ENCODE data around the gene ABCG2.

ABCG2 gene

GRCh38 chr4:88062843-88063242, 95.6 kb downstream of the ABCG2 start:
- no peak for DNase-seq

GRCh38 chr4:88062311-88062710, 96.1 kb downstream of the ABCG2 start:
- no peak for DNase-seq

DNA sequence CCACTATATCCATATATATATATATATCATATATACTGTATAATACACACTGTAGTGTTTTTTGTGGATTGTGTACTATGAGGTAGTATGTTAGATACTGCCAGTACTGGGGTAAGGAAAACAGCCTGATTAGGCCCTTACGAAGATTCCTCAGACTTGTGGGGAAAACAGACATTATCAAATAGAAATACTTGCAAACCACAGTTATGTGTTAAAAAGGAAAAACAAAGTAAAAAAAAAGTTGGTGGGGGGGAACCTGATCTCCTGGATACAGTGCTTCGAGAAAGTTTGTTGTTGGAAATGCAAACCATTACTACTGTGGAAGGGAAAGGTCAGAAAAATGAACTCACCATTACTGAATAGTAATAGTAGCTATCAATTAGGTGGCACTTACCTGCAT, 98.0 kb downstream of the ABCG2 start:
- no peak for DNase-seq

GRCh38 chr4:88059766-88060165, 98.7 kb downstream of the ABCG2 start:
- DNase-seq: no peak

GRCh38 chr4:88058295-88058694, 100.1 kb downstream of the ABCG2 start:
- no peak for DNase-seq

- DNase-seq: peak in 1 of 2 experiments; percentile 3
These were observed 103.5 kb downstream of the ABCG2 start for GRCh38 chr4:88054901-88055300.

DNA sequence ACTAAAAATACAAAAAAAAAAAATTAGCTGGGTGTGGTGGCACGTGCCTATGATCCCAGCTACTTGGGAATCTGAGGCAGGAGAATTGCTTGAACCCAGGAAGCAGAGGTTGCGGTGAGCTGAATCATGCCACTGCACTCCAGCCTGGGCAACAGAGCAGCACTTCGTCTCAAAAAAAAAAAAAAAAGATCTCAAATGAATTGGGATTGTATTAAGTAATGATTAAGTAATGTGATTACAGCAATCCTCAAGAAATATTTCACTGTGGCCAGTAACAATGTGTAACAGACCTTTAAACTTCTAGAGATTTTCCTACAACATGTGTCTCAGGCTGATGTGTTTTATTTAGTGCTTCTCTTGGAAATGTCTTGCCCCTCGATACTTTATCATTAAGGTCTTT, 104.2 kb downstream of the ABCG2 start:
- no peak for DNase-seq

- no peak for DNase-seq
These were observed 113.4 kb downstream of the ABCG2 start for GRCh38 chr4:88045021-88045420.

GRCh38 chr4:88043586-88044340, 114.7 kb downstream of the ABCG2 start:
- no peak for DNase-seq

GRCh38 chr4:88043001-88043400, 115.4 kb downstream of the ABCG2 start:
- DNase-seq: no peak

DNA sequence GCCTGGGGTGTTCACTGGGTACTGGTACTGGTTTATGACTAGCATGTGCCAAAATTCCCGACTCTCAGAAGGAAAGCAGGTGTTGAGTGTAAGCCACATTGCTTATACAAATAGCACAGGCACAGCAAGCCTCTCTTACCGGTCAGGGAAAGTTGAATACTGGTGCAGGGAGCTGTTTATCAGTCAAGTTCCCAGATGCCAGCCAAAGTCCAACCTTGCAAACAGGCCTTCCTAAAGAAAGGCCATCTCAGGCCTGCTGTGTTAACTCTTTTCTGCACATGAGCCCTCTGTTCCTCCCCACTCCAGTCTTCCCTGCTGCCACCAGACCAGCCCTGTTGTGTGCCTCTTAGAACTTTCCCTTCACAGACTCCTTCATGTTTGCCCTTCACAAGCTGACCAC, 116.8 kb downstream of the ABCG2 start:
- no peak for DNase-seq

GRCh38 chr4:88040707-88041106, 117.7 kb downstream of the ABCG2 start:
- no peak for DNase-seq

Measured in NCI-H446 (cell line).